AML-193 (cell line): ENCODE results near the gene DMRTA2.
"Not testable (repeated sequence)": the region's sequence is repeated elsewhere in the genome, so short reads cannot be mapped to it uniquely, and the experiment has no call there.

ENCODE experiments used
- DNase-seq, 2 experiments: peaks; one replicate each; lab custom pipeline; 2025; lab: John Stamatoyannopoulos, UW

The DMRTA2 gene

DNA sequence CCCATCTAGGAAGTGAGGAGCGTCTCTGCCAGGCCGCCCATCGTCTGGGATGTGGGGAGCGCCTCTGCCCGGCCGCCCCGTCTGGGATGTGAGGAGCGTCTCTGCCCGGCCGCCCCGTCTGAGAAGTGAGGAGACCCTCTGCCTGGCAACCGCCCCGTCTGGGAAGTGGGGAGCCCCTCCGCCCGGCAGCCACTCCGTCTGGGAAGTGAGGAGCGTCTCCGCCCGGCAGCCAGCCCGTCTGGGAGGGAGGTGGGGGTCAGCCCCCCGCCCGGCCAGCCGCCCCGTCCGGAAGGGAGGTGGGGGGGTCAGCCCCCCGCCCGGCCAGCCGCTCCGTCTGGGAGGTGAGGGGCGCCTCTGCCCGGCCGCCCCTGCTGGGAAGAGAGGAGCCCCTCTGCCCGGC, 41.7 kb downstream of the DMRTA2 start:
- not testable (repeated sequence) for DNase-seq

GRCh38 chr1:50378770-50379169, 44.5 kb downstream of the DMRTA2 start:
- DNase-seq: no peak

DNA sequence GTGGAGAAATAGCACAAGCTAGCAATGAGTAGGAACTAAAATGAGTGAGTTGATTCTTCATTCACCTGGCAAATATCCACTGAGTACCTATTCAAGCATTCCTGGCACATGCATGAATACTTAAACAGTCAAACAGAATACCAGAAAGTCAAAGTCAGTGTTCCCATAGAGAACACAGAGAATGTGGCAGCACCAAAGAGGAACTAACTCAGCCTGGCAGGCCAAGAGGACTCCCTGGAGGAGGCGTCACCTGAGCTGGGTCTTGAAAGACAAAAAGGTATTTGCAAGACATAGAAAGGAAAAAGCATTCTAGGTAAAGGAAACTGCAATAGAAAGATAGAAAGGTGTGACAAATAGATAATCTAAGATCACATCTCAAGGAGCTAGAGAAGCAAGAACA, 49.7 kb downstream of the DMRTA2 start:
- no peak for DNase-seq

GRCh38 chr1:50371749-50372148, 51.5 kb downstream of the DMRTA2 start:
- no peak for DNase-seq

DNA sequence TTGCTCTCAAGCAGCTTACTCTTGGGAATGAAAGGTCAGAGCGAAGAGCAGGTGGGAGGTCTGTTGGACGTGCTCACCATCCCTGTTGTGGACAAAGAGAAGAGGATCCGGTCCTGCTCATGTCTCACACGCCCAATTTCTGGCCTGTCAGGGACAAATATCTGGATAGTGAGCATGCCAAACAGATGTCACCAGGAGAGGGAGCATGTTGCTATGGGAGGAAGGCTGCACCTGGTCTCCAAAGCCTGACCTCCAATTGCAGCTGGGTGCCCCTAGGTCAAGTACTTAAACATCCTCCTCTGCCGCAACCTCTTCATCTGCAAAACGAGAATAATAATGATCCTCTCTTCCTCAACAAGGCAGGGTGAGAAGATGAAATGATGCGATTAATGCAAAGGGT, 53.4 kb downstream of the DMRTA2 start:
- no peak for DNase-seq

DNA sequence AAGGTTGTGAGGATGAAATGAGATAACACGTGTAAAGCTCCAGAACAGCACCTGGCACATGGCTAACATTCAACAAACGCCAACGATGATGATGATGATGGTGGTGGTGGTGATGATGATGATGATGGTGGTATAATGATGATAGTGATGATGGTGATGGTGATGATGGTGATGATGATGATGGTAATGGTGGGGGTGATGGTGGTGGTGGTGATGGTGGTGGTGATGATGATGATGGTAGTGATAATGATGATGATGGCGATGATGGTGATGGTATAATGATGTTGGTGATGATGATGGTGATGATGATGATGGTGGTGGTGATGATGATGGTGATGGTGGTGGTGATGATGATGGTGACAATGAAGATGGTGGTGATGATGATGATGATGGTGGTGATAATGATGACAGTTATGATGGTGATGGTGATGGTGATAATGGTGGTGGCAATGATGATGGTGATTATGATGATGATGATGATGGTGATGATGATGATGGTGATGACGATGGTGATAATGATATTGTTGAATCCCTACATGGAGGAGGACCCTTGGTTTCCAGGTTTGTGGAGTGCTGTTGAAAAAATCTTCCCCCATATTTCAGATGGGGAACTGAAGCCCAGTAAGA, 54.1 kb downstream of the DMRTA2 start:
- no peak for DNase-seq

DNA sequence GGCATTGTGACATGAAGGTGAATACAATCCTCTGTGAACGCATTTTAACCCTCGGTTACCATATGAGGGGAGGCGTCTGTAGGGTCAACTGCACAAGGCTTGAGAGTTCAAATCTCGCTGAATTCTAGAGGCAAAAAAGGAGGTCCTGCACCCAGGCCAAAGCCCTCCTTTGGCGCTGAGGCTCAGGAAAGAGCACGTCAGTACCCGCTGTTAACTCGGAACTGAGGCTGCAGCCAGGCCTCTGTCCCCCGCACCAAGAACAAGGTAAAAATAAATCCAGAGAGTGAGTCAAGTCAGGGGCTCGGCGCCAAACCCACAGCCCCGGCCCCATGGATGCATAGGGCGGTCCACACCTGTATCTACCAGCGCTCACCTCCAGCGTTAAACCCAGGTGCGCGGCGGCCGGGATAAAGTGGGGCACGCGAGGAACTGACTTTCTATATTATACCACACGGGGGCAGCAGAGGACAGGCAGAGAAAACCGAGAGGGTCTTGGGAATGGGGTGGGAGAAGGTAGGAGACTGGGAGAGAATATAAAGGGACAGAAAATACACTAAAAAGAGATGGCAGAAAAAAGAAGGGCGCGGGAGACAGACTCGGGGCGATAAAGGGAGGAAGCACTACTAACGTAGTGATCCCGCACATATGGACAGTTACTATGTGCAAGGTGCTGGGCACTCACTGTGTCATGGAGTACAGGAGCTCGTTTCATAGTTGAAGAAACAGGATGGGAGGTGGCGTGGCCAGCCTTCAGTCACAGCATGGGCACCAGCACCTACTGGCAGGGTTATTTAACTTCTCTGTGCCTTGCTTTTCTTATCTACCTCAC, 54.9 kb downstream of the DMRTA2 start:
- DNase-seq: no peak
